LNCaP clone FGC (cell line): ENCODE measurements around the gene ACOT8.
"Not testable (repeated sequence)": the region's sequence is repeated elsewhere in the genome, so short reads cannot be mapped to it uniquely, and the experiment has no call there.

Experiments used
- DNase-seq: peaks from one replicate; pipeline ENCODE4 v3.0.0-alpha.2; 2011; ENCODE audit warnings: low read depth
- H3K4me3 ChIP-seq: 2 replicates; pipeline ENCODE4 v1.5.1; 2011; ENCODE audit warnings: mild to moderate bottlenecking, low read depth, low read length, control low read depth
- TF ChIP-seq, protein P1 (sequence below): IDR thresholded peaks from 2 replicates; pipeline ENCODE4 v1.5.1; 2012; ENCODE audit warnings: mild to moderate bottlenecking; ENCODE audit not compliant: control insufficient read depth, insufficient read depth; ENCODE audit errors: extremely low read depth

ACOT8 gene

GRCh38 chr20:45886590-45887345 is 29.6 kb upstream of the ACOT8 start:
- DNase-seq: no peak
- TF ChIP-seq, protein P1, sequence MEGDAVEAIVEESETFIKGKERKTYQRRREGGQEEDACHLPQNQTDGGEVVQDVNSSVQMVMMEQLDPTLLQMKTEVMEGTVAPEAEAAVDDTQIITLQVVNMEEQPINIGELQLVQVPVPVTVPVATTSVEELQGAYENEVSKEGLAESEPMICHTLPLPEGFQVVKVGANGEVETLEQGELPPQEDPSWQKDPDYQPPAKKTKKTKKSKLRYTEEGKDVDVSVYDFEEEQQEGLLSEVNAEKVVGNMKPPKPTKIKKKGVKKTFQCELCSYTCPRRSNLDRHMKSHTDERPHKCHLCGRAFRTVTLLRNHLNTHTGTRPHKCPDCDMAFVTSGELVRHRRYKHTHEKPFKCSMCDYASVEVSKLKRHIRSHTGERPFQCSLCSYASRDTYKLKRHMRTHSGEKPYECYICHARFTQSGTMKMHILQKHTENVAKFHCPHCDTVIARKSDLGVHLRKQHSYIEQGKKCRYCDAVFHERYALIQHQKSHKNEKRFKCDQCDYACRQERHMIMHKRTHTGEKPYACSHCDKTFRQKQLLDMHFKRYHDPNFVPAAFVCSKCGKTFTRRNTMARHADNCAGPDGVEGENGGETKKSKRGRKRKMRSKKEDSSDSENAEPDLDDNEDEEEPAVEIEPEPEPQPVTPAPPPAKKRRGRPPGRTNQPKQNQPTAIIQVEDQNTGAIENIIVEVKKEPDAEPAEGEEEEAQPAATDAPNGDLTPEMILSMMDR: no peak
- H3K4me3 ChIP-seq: no peak overlapping the region

- DNase-seq: no peak
- TF ChIP-seq, protein P1: no peak
- no peak overlapping the region for H3K4me3 ChIP-seq
Observed at GRCh38 chr20:45883100-45883469, 25.9 kb upstream of the ACOT8 start.

DNA sequence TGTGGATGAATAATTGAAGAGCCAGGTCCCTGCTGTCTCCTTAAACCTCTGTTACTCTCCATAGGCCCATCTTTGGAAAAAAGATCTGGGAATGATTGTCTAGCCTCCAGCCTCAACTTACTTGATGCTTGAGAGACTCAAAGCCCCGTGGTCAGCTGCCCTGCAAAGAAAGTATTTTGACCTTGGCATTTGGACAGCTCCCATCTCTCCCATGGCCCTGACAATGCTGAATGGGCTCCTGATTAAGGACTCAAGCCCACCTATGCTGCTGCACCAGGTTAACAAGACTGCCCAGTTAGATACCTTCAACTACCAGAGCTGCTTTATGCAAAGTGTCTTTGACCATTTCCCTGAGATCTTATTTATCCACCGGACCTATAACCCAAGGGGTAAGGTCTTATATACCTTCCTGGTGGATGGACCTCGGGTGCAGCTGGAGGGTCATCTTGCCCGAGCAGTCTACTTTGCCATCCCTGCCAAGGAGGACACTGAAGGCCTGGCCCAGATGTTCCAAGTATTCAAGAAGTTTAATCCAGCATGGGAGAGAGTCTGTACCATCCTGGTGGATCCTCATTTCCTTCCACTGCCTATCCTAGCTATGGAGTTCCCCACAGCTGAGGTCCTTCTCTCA is 25.4 kb upstream of the ACOT8 start:
- TF ChIP-seq, protein P1: no peak
- H3K4me3 ChIP-seq: no peak overlapping the region

DNA sequence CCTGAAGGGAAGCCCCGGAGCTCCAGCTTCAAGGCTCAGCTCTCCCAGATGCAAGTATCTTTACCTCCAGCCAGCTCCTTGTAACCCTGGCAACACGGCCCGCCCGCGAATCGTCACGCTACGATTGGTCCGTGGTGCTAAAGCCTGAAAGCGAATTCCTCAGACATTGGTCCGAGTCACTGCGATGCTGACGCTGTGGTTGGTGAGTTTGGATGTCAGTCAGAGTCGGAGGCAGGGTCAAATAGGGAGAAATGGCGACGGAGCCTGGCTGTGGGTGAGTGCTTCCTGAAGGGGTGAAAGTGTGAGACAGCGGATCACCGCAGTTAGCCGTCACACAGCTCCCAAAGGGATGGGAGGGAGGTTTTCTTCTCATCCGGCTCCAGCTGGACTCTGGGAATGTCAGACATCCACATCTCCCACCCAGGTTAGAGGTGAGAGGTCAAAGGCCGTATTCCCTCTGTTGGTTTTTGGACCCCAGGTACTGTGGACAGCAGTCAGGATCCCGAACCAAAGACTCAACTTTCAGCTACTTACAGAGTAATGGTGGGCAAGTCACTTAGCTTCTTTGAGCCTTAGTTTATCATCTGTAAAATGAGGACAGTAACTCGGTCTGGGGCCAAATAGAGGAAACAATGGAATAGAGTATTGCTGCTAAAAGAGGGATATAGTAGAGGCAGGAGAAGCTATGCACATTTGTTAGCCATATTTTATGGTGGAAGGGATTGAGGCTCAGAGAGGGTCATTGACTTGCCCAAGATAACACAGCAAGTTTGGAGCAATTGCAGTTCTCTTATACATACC is 24.0 kb upstream of the ACOT8 start, which contains the start of gene ZSWIM1:
Gene ZSWIM1, plus strand, starts transcription at position 240 of the 801 bp plus-strand sequence. CDS start 1,366 bp downstream, outside the sequence.
- peak within 1 kb of the TSS; percentile 79 for H3K4me3 ChIP-seq
- DNase-seq: peak; percentile 97
- TF ChIP-seq, protein P1: no peak

More for the DNA sequence above, 25.4 kb upstream of the ACOT8 start:
- no peak for DNase-seq

- no peak overlapping the region for H3K4me3 ChIP-seq
- no peak for DNase-seq
- TF ChIP-seq, protein P1: no peak
Observed at GRCh38 chr20:45878076-45878761, 21.0 kb upstream of the ACOT8 start.

- H3K4me3 ChIP-seq: no peak overlapping the region
- TF ChIP-seq, protein P1: no peak
Observed at GRCh38 chr20:45874576-45874975, 17.4 kb upstream of the ACOT8 start.

DNA sequence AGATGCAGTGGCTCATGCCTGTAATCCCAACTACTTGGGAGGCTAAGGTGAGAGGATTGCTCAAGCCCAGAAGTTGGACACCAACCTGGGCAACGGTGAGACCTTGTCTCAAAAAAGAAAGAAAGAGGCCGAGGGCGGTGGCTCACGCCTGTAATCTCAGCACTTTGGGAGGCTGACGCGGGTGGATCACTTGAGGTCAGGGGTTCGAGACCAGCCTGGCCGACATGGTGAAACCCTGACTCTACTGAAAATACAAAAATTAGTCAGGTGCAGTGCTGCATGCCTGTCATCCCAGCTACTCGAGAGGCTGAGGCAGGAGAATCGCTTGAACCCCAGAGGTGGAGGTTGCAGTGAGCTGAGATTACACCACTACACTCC is 16.9 kb upstream of the ACOT8 start:
- not testable (repeated sequence) for DNase-seq, H3K4me3 ChIP-seq

More at GRCh38 chr20:45874576-45874975, 17.4 kb upstream of the ACOT8 start:
- DNase-seq: no peak
